Nephron (organoid): ENCODE results near the gene SV2B.

Experiments
- H3K27ac Mint-ChIP-seq, 3 experiments: 2 replicates each; pipeline ENCODE4 v1.8.0; 2020; ENCODE audit warnings: mixed read lengths in 3 of 3, mild to moderate bottlenecking in 2 of 3, moderate library complexity in 1 of 3
- H3K27me3 Mint-ChIP-seq: 2 replicates; pipeline ENCODE4 v1.8.0; 2021; ENCODE audit warnings: low read depth, mild to moderate bottlenecking, moderate library complexity, mixed read lengths
- H3K36me3 Mint-ChIP-seq: 2 replicates; pipeline ENCODE4 v1.8.0; 2020; ENCODE audit warnings: low read depth, mixed read lengths
- H3K4me1 Mint-ChIP-seq: 2 replicates; pipeline ENCODE4 v1.8.0; 2020; ENCODE audit warnings: mixed read lengths
- H3K4me3 Mint-ChIP-seq, 3 experiments: 2 replicates each; pipeline ENCODE4 v1.8.0; 2020; ENCODE audit warnings: mild to moderate bottlenecking in 3 of 3, mixed read lengths in 3 of 3, moderate library complexity in 2 of 3
- H3K9me3 Mint-ChIP-seq: 2 replicates; pipeline ENCODE4 v1.8.0; 2020; ENCODE audit warnings: mixed read lengths
- CTCF ChIP-seq, 3 experiments: fragments of 200-600 bp; sonication (generic); IDR thresholded peaks; one replicate each; pipeline ENCODE4 v1.5.0; 2021; ENCODE audit warnings: antibody characterized with exemption in 3 of 3; ENCODE audit not compliant: unreplicated experiment in 3 of 3

Gene SV2B

GRCh38 chr15:91061997-91062396 lies 38.1 kb upstream of the SV2B start:
- Mint-ChIP-seq H3K9me3 (no peaks in the 10 kb centered on the region), H3K4me1 (no peaks in the 10 kb centered on the region), H3K36me3 (no peaks in the 10 kb centered on the region), H3K27ac (no peak overlapping the region), H3K4me3 (no peak overlapping the region), H3K27me3 (peaks cover 33% of the 10 kb centered on the region)
- no peak for TF ChIP-seq CTCF (IDR thresholded peaks at IDR 0.05; ENCODE audit: unreplicated experiment in 3 of 3)

- Mint-ChIP-seq H3K4me1 (no peaks in the 10 kb centered on the region), H3K36me3 (no peaks in the 10 kb centered on the region), H3K9me3 (no peaks in the 10 kb centered on the region), H3K4me3 (no peak overlapping the region), H3K27ac (no peak overlapping the region), H3K27me3 (peaks cover 9% of the 10 kb centered on the region)
- TF ChIP-seq CTCF (IDR thresholded peaks at IDR 0.05; ENCODE audit: unreplicated experiment in 3 of 3) = no peak
Observed at GRCh38 chr15:91065505-91065904, 34.6 kb upstream of the SV2B start.

GRCh38 chr15:91067036-91067435 lies 33.0 kb upstream of the SV2B start:
- Mint-ChIP-seq H3K27me3 (peaks cover 9% of the 10 kb centered on the region), H3K36me3 (no peaks in the 10 kb centered on the region), H3K4me1 (no peaks in the 10 kb centered on the region), H3K4me3 (no peak overlapping the region), H3K9me3 (no peaks in the 10 kb centered on the region), H3K27ac (no peak overlapping the region)
- TF ChIP-seq CTCF (IDR thresholded peaks at IDR 0.05; ENCODE audit: unreplicated experiment in 3 of 3) = no peak

- H3K4me3 Mint-ChIP-seq = no peak overlapping the region
- H3K27me3 Mint-ChIP-seq = peaks cover 13% of the 10 kb centered on the region
- peaks cover 4% of the 10 kb centered on the region for H3K4me1 Mint-ChIP-seq
- TF ChIP-seq CTCF (IDR thresholded peaks at IDR 0.05; ENCODE audit: unreplicated experiment in 3 of 3) = no peak
- no peaks in the 10 kb centered on the region for H3K9me3 Mint-ChIP-seq
- no peak overlapping the region for H3K27ac Mint-ChIP-seq
- H3K36me3 Mint-ChIP-seq = no peaks in the 10 kb centered on the region
Observed at GRCh38 chr15:91068436-91068835, 31.6 kb upstream of the SV2B start.

GRCh38 chr15:91068966-91069365 lies 31.1 kb upstream of the SV2B start:
- Mint-ChIP-seq H3K4me1 (peaks cover 4% of the 10 kb centered on the region), H3K27me3 (peaks cover 13% of the 10 kb centered on the region), H3K9me3 (no peaks in the 10 kb centered on the region), H3K27ac (no peak overlapping the region), H3K36me3 (no peaks in the 10 kb centered on the region), H3K4me3 (no peak overlapping the region)
- no peak for TF ChIP-seq CTCF (IDR thresholded peaks at IDR 0.05; ENCODE audit: unreplicated experiment in 3 of 3)

GRCh38 chr15:91070872-91071271 lies 29.2 kb upstream of the SV2B start:
- H3K27me3 Mint-ChIP-seq = peaks cover 13% of the 10 kb centered on the region

More at GRCh38 chr15:91070872-91071271, 29.2 kb upstream of the SV2B start:
- H3K4me3 Mint-ChIP-seq = no peak overlapping the region
- peaks cover 9% of the 10 kb centered on the region for H3K4me1 Mint-ChIP-seq
- no peaks in the 10 kb centered on the region for H3K9me3 Mint-ChIP-seq
- H3K36me3 Mint-ChIP-seq = no peaks in the 10 kb centered on the region
- H3K27ac Mint-ChIP-seq = no peak overlapping the region
- TF ChIP-seq CTCF (IDR thresholded peaks at IDR 0.05; ENCODE audit: unreplicated experiment in 3 of 3) = no peak
